NCI-H510A treated with DMSO at 0.1 percent for 48 hours (cell line): Measurements from ENCODE around the gene ABCA13.

Experiments used
- DNase-seq: peaks from one replicate; lab custom pipeline; 2025; lab: John Stamatoyannopoulos, UW

Gene ABCA13

GRCh38 chr7:48242846-48243245, 71.6 kb downstream of the ABCA13 start:
- DNase-seq = no peak

- no peak for DNase-seq
Observed at GRCh38 chr7:48244864-48245271, 73.6 kb downstream of the ABCA13 start.

GRCh38 chr7:48245751-48246472, 74.7 kb downstream of the ABCA13 start:
- no peak for DNase-seq

- no peak for DNase-seq
Observed at GRCh38 chr7:48249166-48249565, 77.9 kb downstream of the ABCA13 start.

GRCh38 chr7:48250441-48250951, 79.2 kb downstream of the ABCA13 start:
- no peak for DNase-seq

GRCh38 chr7:48251766-48252165, 80.5 kb downstream of the ABCA13 start:
- no peak for DNase-seq

- no peak for DNase-seq
Observed at GRCh38 chr7:48252995-48253394, 81.7 kb downstream of the ABCA13 start.

- DNase-seq = no peak
Observed at GRCh38 chr7:48255046-48255445, 83.8 kb downstream of the ABCA13 start.

- DNase-seq = no peak
Observed at GRCh38 chr7:48259463-48260280, 88.4 kb downstream of the ABCA13 start.

- DNase-seq = no peak
Observed at GRCh38 chr7:48261696-48262095, 90.4 kb downstream of the ABCA13 start.

- DNase-seq = no peak
Observed at GRCh38 chr7:48262606-48263310, 91.5 kb downstream of the ABCA13 start.

GRCh38 chr7:48263311-48263650, 92.0 kb downstream of the ABCA13 start:
- no peak for DNase-seq

GRCh38 chr7:48269066-48269465, 97.8 kb downstream of the ABCA13 start:
- no peak for DNase-seq

- no peak for DNase-seq
Observed at GRCh38 chr7:48274662-48275061, 103.4 kb downstream of the ABCA13 start.

- DNase-seq = no peak
Observed at GRCh38 chr7:48279420-48279819, 108.2 kb downstream of the ABCA13 start.

GRCh38 chr7:48280100-48280499, 108.8 kb downstream of the ABCA13 start:
- DNase-seq = no peak

- no peak for DNase-seq
Observed at GRCh38 chr7:48285373-48285772, 114.1 kb downstream of the ABCA13 start.

GRCh38 chr7:48286836-48287235, 115.6 kb downstream of the ABCA13 start:
- no peak for DNase-seq

GRCh38 chr7:48289656-48290055, 118.4 kb downstream of the ABCA13 start:
- no peak for DNase-seq

- no peak for DNase-seq
Observed at GRCh38 chr7:48292949-48293348, 121.7 kb downstream of the ABCA13 start.

GRCh38 chr7:48295296-48295971, 124.2 kb downstream of the ABCA13 start:
- DNase-seq = no peak

GRCh38 chr7:48296966-48297365, 125.7 kb downstream of the ABCA13 start:
- no peak for DNase-seq
